SK-N-SH (cell line): ENCODE measurements around the gene CARD18. TPM values are rescaled to one million over a fixed set of nuclear protein-coding genes. Genes with fewer than 3 reads are reported as not detected.

Experiments used
- CTCF ChIA-PET: fragments of 300-600, 350-600 bp; formaldehyde crosslinking; extraction: SDS; loops from one replicate; lab custom pipeline; 2021; lab: Yijun Ruan, JAX
- POLR2A ChIA-PET: fragments of 350-600 bp; sonication (Branson Sonifier 250); formaldehyde crosslinking; extraction: SDS; loops from one replicate; lab custom pipeline; 2020; ENCODE audit warnings: antibody characterized with exemption, inconsistent platforms; lab: Yijun Ruan, JAX
- DNase-seq: peaks from one replicate; pipeline ENCODE4 v3.0.0; 2012
- H2AFZ ChIP-seq: fragments of 200-600 bp; sonication (generic); 2 replicates; pipeline ENCODE4 v1.8.1; 2016; ENCODE audit warnings: antibody characterized with exemption, mild to moderate bottlenecking, low read depth
- H3F3A ChIP-seq: fragments of 200-600 bp; sonication (generic); replicated peaks from 2 replicates; pipeline ENCODE3; 2016; ENCODE audit warnings: antibody characterized with exemption, mild to moderate bottlenecking; ENCODE audit not compliant: insufficient read depth
- H3K27ac ChIP-seq, 2 experiments: fragments of 200-500 bp in 1 of 2; fragments of 200-600 bp in 1 of 2; sonication (Bioruptor generic) in 1 of 2; sonication (generic), shearing (Covaris generic) in 1 of 2; 2 replicates each; pipeline versions ENCODE4 v1.5.1 to v1.6.1; 2014 to 2016; ENCODE audit warnings: low read depth in 2 of 2, inconsistent platforms in 1 of 2, low read length in 1 of 2, mild to moderate bottlenecking in 1 of 2, mixed read lengths in 1 of 2
- H3K27me3 ChIP-seq: fragments of 200-600 bp; sonication (generic), shearing (Covaris generic); 2 replicates; pipeline ENCODE4 v1.6.1; 2016; ENCODE audit warnings: mixed run types; ENCODE audit not compliant: insufficient read depth
- H3K36me3 ChIP-seq, 2 experiments: fragments of 200-500 bp in 1 of 2; fragments of 200-600 bp in 1 of 2; sonication (Bioruptor generic) in 1 of 2; sonication (generic) in 1 of 2; replicated peaks in 1 of 2; 2 replicates each; pipeline versions ENCODE3 to v1.5.1; 2014 to 2016; ENCODE audit warnings: low read length in 1 of 2, mild to moderate bottlenecking in 1 of 2; ENCODE audit not compliant: insufficient read depth in 2 of 2, control insufficient read depth in 1 of 2
- H3K4me1 ChIP-seq, 2 experiments: fragments of 200-500 bp in 1 of 2; fragments of 200-600 bp in 1 of 2; sonication (Bioruptor generic) in 1 of 2; sonication (generic), shearing (Covaris generic) in 1 of 2; 2 replicates each; pipeline versions ENCODE4 v1.5.1 to v1.6.1; 2014 to 2016; ENCODE audit warnings: low read depth in 1 of 2, low read length in 1 of 2, mixed run types in 1 of 2; ENCODE audit not compliant: insufficient read depth in 2 of 2, control insufficient read depth in 1 of 2
- H3K4me2 ChIP-seq: fragments of 200-600 bp; sonication (generic), shearing (Covaris generic); 2 replicates; pipeline ENCODE4 v1.6.1; 2017; ENCODE audit warnings: mixed run types
- H3K4me3 ChIP-seq, 2 experiments: fragments of 200-500 bp in 1 of 2; fragments of 200-600 bp in 1 of 2; sonication (Bioruptor generic) in 1 of 2; sonication (generic), shearing (Covaris generic) in 1 of 2; 2 replicates each; pipeline versions ENCODE4 v1.5.1 to v1.8.1; 2014 to 2016; ENCODE audit warnings: low read depth in 2 of 2, inconsistent platforms in 1 of 2, low read length in 1 of 2, mild to moderate bottlenecking in 1 of 2, mixed read lengths in 1 of 2, moderate library complexity in 1 of 2
- H3K79me2 ChIP-seq: fragments of 200-600 bp; sonication (generic); 2 replicates; pipeline ENCODE4 v1.8.1; 2017; ENCODE audit warnings: mild to moderate bottlenecking; ENCODE audit not compliant: insufficient read depth
- H3K9ac ChIP-seq: fragments of 200-600 bp; sonication (generic); 2 replicates; pipeline ENCODE4 v1.6.1; 2017; ENCODE audit warnings: mixed run types
- H3K9me2 ChIP-seq: fragments of 200-600 bp; sonication (generic); 2 replicates; pipeline ENCODE4 v1.6.1; 2017; ENCODE audit warnings: mixed run types
- H3K9me3 ChIP-seq: fragments of 200-600 bp; sonication (generic); 2 replicates; pipeline ENCODE4 v1.6.1; 2017; ENCODE audit warnings: mixed run types, mild to moderate bottlenecking, moderate library complexity
- H4K20me1 ChIP-seq: fragments of 200-600 bp; sonication (generic); 2 replicates; pipeline ENCODE4 v1.6.1; 2017; ENCODE audit warnings: mild to moderate bottlenecking, mixed run types; ENCODE audit not compliant: insufficient read depth
- EP300 ChIP-seq, 2 experiments: IDR thresholded peaks; 2 replicates each; pipeline versions ENCODE4 v1.4.0 to v1.6.1; 2012; ENCODE audit warnings: borderline replicate concordance in 1 of 2, low read depth in 1 of 2, low read length in 1 of 2
- EZH2phosphoT487 ChIP-seq: fragments of 200-600 bp; sonication (generic); IDR thresholded peaks from 2 replicates; pipeline ENCODE4 v1.6.1; 2017; ENCODE audit warnings: low read depth, mixed run types, mild to moderate bottlenecking, antibody characterized with exemption, moderate library complexity, borderline replicate concordance
- FOSL2 ChIP-seq: IDR thresholded peaks from 2 replicates; pipeline ENCODE4 v1.4.0; 2012; ENCODE audit warnings: low read depth, mild to moderate bottlenecking, moderate library complexity, borderline replicate concordance
- GABPA ChIP-seq: IDR thresholded peaks from 2 replicates; pipeline ENCODE4 v1.4.0; 2012; ENCODE audit warnings: low read depth, mild to moderate bottlenecking
- GATA2 ChIP-seq: sonication (generic); formaldehyde crosslinking; IDR thresholded peaks from 2 replicates; pipeline ENCODE4 v1.5.0; 2020; ENCODE audit warnings: mild to moderate bottlenecking, missing genetic modification reagents
- MEF2A ChIP-seq: IDR thresholded peaks from 2 replicates; pipeline ENCODE4 v1.4.0; 2012; ENCODE audit warnings: low read depth, borderline replicate concordance
- MXI1 ChIP-seq: IDR thresholded peaks from 2 replicates; pipeline ENCODE4 v1.6.1; 2012; ENCODE audit warnings: mild to moderate bottlenecking, low read depth, low read length, improper control_type of control experiment
- NRF1 ChIP-seq: IDR thresholded peaks from 2 replicates; pipeline ENCODE4 v1.6.1; 2012; ENCODE audit warnings: low read depth, mild to moderate bottlenecking, low read length
- POLR2AphosphoS5 ChIP-seq: IDR thresholded peaks from 2 replicates; pipeline ENCODE4 v1.6.1; 2012; ENCODE audit warnings: low read depth, low read length
- RAD21 ChIP-seq: IDR thresholded peaks from 2 replicates; pipeline ENCODE4 v1.6.1; 2012; ENCODE audit warnings: mild to moderate bottlenecking, low read length
- RCOR1 ChIP-seq: fragments of 150-350 bp; IDR thresholded peaks from 2 replicates; pipeline ENCODE4 v1.6.1; 2017; ENCODE audit warnings: antibody characterized with exemption, low read length
- SIN3A ChIP-seq: IDR thresholded peaks from 2 replicates; pipeline ENCODE4 v1.6.1; 2012; ENCODE audit warnings: low read depth, mild to moderate bottlenecking, low read length, moderate library complexity, borderline replicate concordance
- SMC3 ChIP-seq: IDR thresholded peaks from 2 replicates; pipeline ENCODE4 v1.6.1; 2012; ENCODE audit warnings: low read depth, low read length, improper control_type of control experiment
- TAF1 ChIP-seq: IDR thresholded peaks from 2 replicates; pipeline ENCODE4 v1.6.1; 2012; ENCODE audit warnings: low read depth, mild to moderate bottlenecking, low read length, moderate library complexity, borderline replicate concordance
- USF1 ChIP-seq: IDR thresholded peaks from 2 replicates; pipeline ENCODE4 v1.4.0; 2012; ENCODE audit warnings: low read depth, borderline replicate concordance
- USF2 ChIP-seq: fragments of 150-350 bp; IDR thresholded peaks from 2 replicates; pipeline ENCODE4 v1.6.1; 2017; ENCODE audit warnings: antibody characterized with exemption, low read length, low read depth, borderline replicate concordance
- ZBTB33 ChIP-seq: IDR thresholded peaks from 2 replicates; pipeline ENCODE4 v1.4.0; 2012; ENCODE audit warnings: low read depth, borderline replicate concordance
- WGBS: methylation state at CpG from one replicate; pipeline ENCODE4 v1.1.6; 2017; ENCODE audit warnings: low lambda C conversion rate; 5-methylcytosine and 5-hydroxymethylcytosine counted together
- polyA plus RNA-seq, 3 experiments: library from polyadenylated mRNA; depleted of rRNA; stranded (reverse); fragments of >200 nt; gene quantifications; 2 replicates each; pipeline ENCODE4 v1.2.3, GENCODE V29; 2012
- TF ChIP-seq, protein P1 (sequence below): fragments of 150-350 bp; IDR thresholded peaks from 2 replicates; pipeline ENCODE4 v1.6.1; 2016; ENCODE audit warnings: mild to moderate bottlenecking, low read depth, low read length
- TF ChIP-seq, protein P2 (sequence below): IDR thresholded peaks from 2 replicates; pipeline ENCODE4 v1.4.0; 2012; ENCODE audit warnings: low read depth

Gene CARD18
- polyA plus RNA-seq, 1 of the 3 experiments (the other 2 are of a cell fraction) = not detected

DNA sequence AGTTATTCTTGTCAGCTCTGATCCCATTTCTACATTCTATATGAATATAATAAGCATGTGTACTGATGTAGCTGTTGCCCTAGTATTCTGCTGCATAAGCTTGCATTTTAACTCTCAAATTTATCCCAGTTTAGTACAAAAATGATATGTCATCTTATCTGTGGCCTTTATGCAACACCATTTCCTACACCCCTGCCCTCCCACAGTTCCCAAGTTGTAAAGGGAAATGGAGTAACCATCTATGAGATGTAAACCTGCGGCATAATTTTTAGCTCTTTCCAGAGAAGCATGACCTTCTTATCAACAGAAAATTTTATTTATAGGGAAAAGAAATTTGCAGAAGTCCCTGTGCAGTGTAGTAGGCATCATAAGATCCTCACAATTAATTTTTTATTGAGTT is 18.9 kb upstream of the CARD18 start:
- H3K79me2 ChIP-seq = no peaks in the 10 kb centered on the region
- ChIA-PET POLR2A (no interaction called here), CTCF (no interaction called here)
- no peak overlapping the region for H3K27ac ChIP-seq
- 68% methylated on average over 1 of the region's 1 CpG for WGBS
- H3K9me2 ChIP-seq = no peaks in the 10 kb centered on the region
- H3K27me3 ChIP-seq = no peaks in the 10 kb centered on the region
- no peaks in the 10 kb centered on the region for H3F3A ChIP-seq
- H4K20me1 ChIP-seq = no peaks in the 10 kb centered on the region
- H3K9ac ChIP-seq = no peak overlapping the region
- no peak overlapping the region for H3K4me3 ChIP-seq
- H2AFZ ChIP-seq = no peak overlapping the region
- H3K4me1 ChIP-seq = no peaks in the 10 kb centered on the region; a peak in 1 of 4 replicates
- no peaks in the 10 kb centered on the region for H3K36me3 ChIP-seq
- DNase-seq = no peak
- no peaks in the 10 kb centered on the region for H3K9me3 ChIP-seq
- TF ChIP-seq RCOR1 (no peak), EZH2phosphoT487 (no peak)
- TF ChIP-seq, all 33 proteins: peak for 0
- no peak overlapping the region for H3K4me2 ChIP-seq

DNA sequence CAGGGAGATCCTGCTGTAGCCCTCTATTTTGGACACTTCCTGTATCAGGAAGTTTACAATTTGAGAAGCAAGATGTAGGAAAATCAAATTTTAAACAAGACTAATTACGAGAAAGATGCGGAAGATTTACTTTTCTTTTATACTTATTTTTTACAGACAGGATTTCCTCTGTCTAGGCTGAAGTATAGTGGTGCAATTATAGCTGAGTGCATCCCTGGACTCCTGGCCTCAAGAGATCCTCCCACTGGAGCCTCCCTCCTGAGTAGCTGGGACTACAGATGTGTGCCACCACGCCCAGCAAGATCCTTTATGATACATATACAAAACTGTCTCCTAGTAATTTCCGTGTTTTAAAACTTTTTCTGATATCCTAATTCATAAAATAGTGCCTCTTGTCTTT is 17.2 kb upstream of the CARD18 start:
- ChIA-PET CTCF (interaction anchor here (1.5 kb wide), 1 partner anchor 10 kb away, joined by 4 read pairs; no protein-coding TSS in a partner anchor), POLR2A (no interaction called here)
- Histone ChIP-seq H3K9me2 (no peaks in the 10 kb centered on the region), H3F3A (no peaks in the 10 kb centered on the region), H3K4me1 (no peaks in the 10 kb centered on the region; a peak in 1 of 4 replicates), H3K79me2 (no peaks in the 10 kb centered on the region), H3K27ac (no peak overlapping the region), H3K4me2 (no peak overlapping the region), H3K27me3 (no peaks in the 10 kb centered on the region), H4K20me1 (no peaks in the 10 kb centered on the region), H2AFZ (no peak overlapping the region), H3K9me3 (no peaks in the 10 kb centered on the region), H3K9ac (no peak overlapping the region), H3K36me3 (no peaks in the 10 kb centered on the region), H3K4me3 (no peak overlapping the region)
- TF ChIP-seq EZH2phosphoT487 (no peak), USF1 (no peak), POLR2AphosphoS5 (no peak), USF2 (no peak), MXI1 (no peak), MEF2A (no peak), GABPA (no peak), EP300 (IDR thresholded peaks at IDR 0.05; ENCODE audit: borderline replicate concordance in 1 of 2, low read depth in 1 of 2, low read length in 1 of 2) (no peak), GATA2 (no peak), SMC3 (no peak), RAD21 (no peak), TAF1 (no peak), FOSL2 (no peak), SIN3A (no peak), NRF1 (no peak), ZBTB33 (no peak)
- TF ChIP-seq, protein P1, sequence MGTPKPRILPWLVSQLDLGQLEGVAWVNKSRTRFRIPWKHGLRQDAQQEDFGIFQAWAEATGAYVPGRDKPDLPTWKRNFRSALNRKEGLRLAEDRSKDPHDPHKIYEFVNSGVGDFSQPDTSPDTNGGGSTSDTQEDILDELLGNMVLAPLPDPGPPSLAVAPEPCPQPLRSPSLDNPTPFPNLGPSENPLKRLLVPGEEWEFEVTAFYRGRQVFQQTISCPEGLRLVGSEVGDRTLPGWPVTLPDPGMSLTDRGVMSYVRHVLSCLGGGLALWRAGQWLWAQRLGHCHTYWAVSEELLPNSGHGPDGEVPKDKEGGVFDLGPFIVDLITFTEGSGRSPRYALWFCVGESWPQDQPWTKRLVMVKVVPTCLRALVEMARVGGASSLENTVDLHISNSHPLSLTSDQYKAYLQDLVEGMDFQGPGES = no peak
- TF ChIP-seq, protein P2, sequence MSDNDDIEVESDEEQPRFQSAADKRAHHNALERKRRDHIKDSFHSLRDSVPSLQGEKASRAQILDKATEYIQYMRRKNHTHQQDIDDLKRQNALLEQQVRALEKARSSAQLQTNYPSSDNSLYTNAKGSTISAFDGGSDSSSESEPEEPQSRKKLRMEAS = no peak
- WGBS = 64% methylated on average over 4 of the region's 4 CpGs
- DNase-seq = no peak
